Measurements from ENCODE around the gene ZNF70.

GRCh38 chr22:23749841-23750301 lies 1.0 kb downstream of the ZNF70 start:
- TF ChIP-seq CTCF (IDR thresholded peaks at IDR 0.05) (no peak), POLR2A (IDR thresholded peaks at IDR 0.05) (no peak)

All from tibial nerve (tissue), 3 donors.